ENCODE results near the gene ZFHX3. TPM values are rescaled to one million over a fixed set of nuclear protein-coding genes. Genes with fewer than 3 reads are reported as not detected.

ZFHX3 gene
- total and polyA plus RNA-seq, 2 donors (not counting 3 experiments of a cell fraction or from before 2014, with no cell fraction given), result 3.7 to 18.8 TPM

GRCh38 chr16:72884573-72884972 lies 163.4 kb downstream of the ZFHX3 start:
- dilution Hi-C loops (cut with MboI; ENCODE audit: extremely low pct_ligation_motif_present, low sequenced_read_pairs) (no loop called here), intact Hi-C loops (cut with micrococcal nuclease) (no loop called here)
- Histone ChIP-seq H3K9ac (replicated peaks; ENCODE audit: extremely low read depth, insufficient read depth, low read length) (no peak overlapping the region), H3K36me3 (ENCODE audit: control insufficient read depth in 2 of 2, extremely low read depth in 1 of 2, insufficient read depth in 2 of 2, low read length in 2 of 2) (peaks cover 0 to 12% of the 10 kb centered on the region in 2 experiments), H3K9me1 (replicated peaks; ENCODE audit: control insufficient read depth, extremely low read depth, insufficient read depth, low read length) (no peaks in the 10 kb centered on the region), H4K20me1 (replicated peaks; ENCODE audit: control insufficient read depth, extremely low read depth, insufficient read depth, low read length) (no peaks in the 10 kb centered on the region), H3K4me2 (ENCODE audit: insufficient read depth, low read length) (no peak overlapping the region), H3K27ac (ENCODE audit: insufficient read depth, low read depth, low read length) (no peak overlapping the region), H3K27me3 (ENCODE audit: control insufficient read depth in 2 of 2, insufficient read depth in 2 of 2, low read length in 2 of 2) (no peaks in the 10 kb centered on the region), H3K79me2 (ENCODE audit: control insufficient read depth, insufficient read depth, low read length) (no peaks in the 10 kb centered on the region), H3K4me3 (replicated peaks in 1 of 3; ENCODE audit: insufficient read depth in 1 of 3, low read depth in 1 of 3, low read length in 3 of 3) (no peak overlapping the region), H3K9me3 (replicated peaks; ENCODE audit: control insufficient read depth, insufficient read depth, low read length) (no peaks in the 10 kb centered on the region), H3K4me1 (ENCODE audit: control insufficient read depth, extremely low read depth, insufficient read depth, low read length) (peaks cover 3% of the 10 kb centered on the region), H2AFZ (ENCODE audit: low read depth, low read length) (no peak overlapping the region)
- DNase-seq (ENCODE audit: low read depth, low spot score), result no peak
- TF ChIP-seq POLR2AphosphoS5 (IDR thresholded peaks at IDR 0.05; ENCODE audit: insufficient read depth, low read depth, low read length) (no peak), MAX (IDR thresholded peaks at IDR 0.05; ENCODE audit: insufficient read depth, insufficient read length) (no peak), POLR2A (IDR thresholded peaks at IDR 0.05; ENCODE audit: low read depth, low read length) (no peak)
- ChIA-PET CTCF (interaction anchor here (0.9 to 1.3 kb wide), 3 partner anchors 10 to 52 kb away, joined by 3 to 5 read pairs (median 3); no protein-coding TSS in a partner anchor), POLR2A (interaction anchor here (0.6 kb wide), 1 partner anchor 46 kb away, joined by 3 read pairs; no protein-coding TSS in a partner anchor)
- BruUV-seq (replicated peaks), result no TSS peak
- no peak for FAIRE-seq

- H4K20me1 ChIP-seq (replicated peaks; ENCODE audit: control insufficient read depth, extremely low read depth, insufficient read depth, low read length), result no peaks in the 10 kb centered on the region
- H3K9me1 ChIP-seq (replicated peaks; ENCODE audit: control insufficient read depth, extremely low read depth, insufficient read depth, low read length), result no peaks in the 10 kb centered on the region
- DNase-seq (ENCODE audit: low read depth, low spot score), result no peak
- H3K4me2 ChIP-seq (ENCODE audit: insufficient read depth, low read length), result no peak overlapping the region
- no TSS peak for BruUV-seq (replicated peaks)
- peaks cover 3% of the 10 kb centered on the region for H3K4me1 ChIP-seq (ENCODE audit: control insufficient read depth, extremely low read depth, insufficient read depth, low read length)
- no peak overlapping the region for H2AFZ ChIP-seq (ENCODE audit: low read depth, low read length)
- dilution Hi-C loops (cut with MboI; ENCODE audit: extremely low pct_ligation_motif_present, low sequenced_read_pairs) (no loop called here), intact Hi-C loops (cut with micrococcal nuclease) (no loop called here)
- POLR2A ChIA-PET, result interaction anchor here (0.6 kb wide), 1 partner anchor 45 kb away, joined by 3 read pairs; no protein-coding TSS in a partner anchor
- H3K9me3 ChIP-seq (replicated peaks; ENCODE audit: control insufficient read depth, insufficient read depth, low read length), result no peaks in the 10 kb centered on the region
- no peak overlapping the region for H3K9ac ChIP-seq (replicated peaks; ENCODE audit: extremely low read depth, insufficient read depth, low read length)
- no peak for FAIRE-seq
- H3K79me2 ChIP-seq (ENCODE audit: control insufficient read depth, insufficient read depth, low read length), result no peaks in the 10 kb centered on the region
- CTCF ChIA-PET, result interaction anchor here (0.9 to 1.3 kb wide), 3 partner anchors 11 to 51 kb away, joined by 3 to 5 read pairs (median 3); no protein-coding TSS in a partner anchor
- H3K27ac ChIP-seq (ENCODE audit: insufficient read depth, low read depth, low read length), result no peak overlapping the region
- H3K4me3 ChIP-seq (replicated peaks in 1 of 3; ENCODE audit: insufficient read depth in 1 of 3, low read depth in 1 of 3, low read length in 3 of 3), result no peak overlapping the region
- no peaks in the 10 kb centered on the region for H3K27me3 ChIP-seq (ENCODE audit: control insufficient read depth in 2 of 2, insufficient read depth in 2 of 2, low read length in 2 of 2)
- peaks cover 0 to 10% of the 10 kb centered on the region in 2 experiments for H3K36me3 ChIP-seq (ENCODE audit: control insufficient read depth in 2 of 2, extremely low read depth in 1 of 2, insufficient read depth in 2 of 2, low read length in 2 of 2)
- TF ChIP-seq POLR2AphosphoS5 (IDR thresholded peaks at IDR 0.05; ENCODE audit: insufficient read depth, low read depth, low read length), result no peak
- no peak for TF ChIP-seq CTCF (IDR thresholded peaks at IDR 0.05; ENCODE audit: extremely low read depth in 1 of 2, insufficient read depth in 1 of 2, low read depth in 1 of 2, low read length in 2 of 2)
- no peak for TF ChIP-seq JUN (IDR thresholded peaks at IDR 0.05; ENCODE audit: borderline replicate concordance, insufficient read depth, insufficient read length, low read depth)
- TF ChIP-seq MAX (IDR thresholded peaks at IDR 0.05; ENCODE audit: insufficient read depth, insufficient read length), result no peak
- no peak for TF ChIP-seq FOS (IDR thresholded peaks at IDR 0.05; ENCODE audit: borderline replicate concordance, insufficient read depth, low read length)
- no peak for TF ChIP-seq GATA2 (IDR thresholded peaks at IDR 0.05; ENCODE audit: insufficient read depth, insufficient read length, low read depth, low read length)
- TF ChIP-seq MYC (IDR thresholded peaks at IDR 0.05; ENCODE audit: low read depth, low read length), result no peak
- no peak for TF ChIP-seq POLR2A (IDR thresholded peaks at IDR 0.05; ENCODE audit: low read depth, low read length)
- no peak for TF ChIP-seq EZH2 (IDR thresholded peaks at IDR 0.05; ENCODE audit: borderline replicate concordance, low read depth, low read length, severe bottlenecking)
These were observed 163.9 kb downstream of the ZFHX3 start for GRCh38 chr16:72884037-72884436.

All from endothelial cell of umbilical vein (primary cell).